CD4-positive, alpha-beta memory T cell (primary cell): ENCODE measurements around the gene ACSL3. TPM values are rescaled to one million over a fixed set of nuclear protein-coding genes. Genes with fewer than 3 reads are reported as not detected.
"Not testable (repeated sequence)": the region's sequence is repeated elsewhere in the genome, so short reads cannot be mapped to it uniquely, and the experiment has no call there.

Experiments used
- CTCF ChIA-PET: fragments of 350-600 bp; sonication (Branson Sonifier 250); formaldehyde crosslinking; loops from one replicate; lab custom pipeline; 2021; ENCODE audit warnings: inconsistent platforms; ENCODE audit not compliant: partially characterized antibody; lab: Charles Lee
- POLR2A ChIA-PET: fragments of 350-600 bp; sonication (Branson Sonifier 250); formaldehyde crosslinking; loops from one replicate; lab custom pipeline; 2021; ENCODE audit not compliant: partially characterized antibody; lab: Charles Lee
- DNase-seq, 5 donors: peaks; one replicate each; pipeline versions ENCODE4 v3.0.0 to v3.0.0-alpha.2; 2020 to 2022; ENCODE audit warnings: mixed read lengths in 1 of 5
- H3K27ac ChIP-seq: one replicate; pipeline ENCODE4 v1.7.0; 2013; ENCODE audit warnings: low read depth, low read length
- H3K27me3 ChIP-seq: 2 replicates; pipeline ENCODE4 v1.7.0; 2013; ENCODE audit warnings: mild to moderate bottlenecking, low read length, moderate library complexity; ENCODE audit not compliant: insufficient read depth
- H3K36me3 ChIP-seq: 2 replicates; pipeline ENCODE4 v1.7.0; 2013; ENCODE audit warnings: mild to moderate bottlenecking, low read length, moderate library complexity; ENCODE audit not compliant: insufficient read depth
- H3K4me1 ChIP-seq: 2 replicates; pipeline ENCODE4 v1.7.0; 2013; ENCODE audit warnings: mild to moderate bottlenecking, low read length, moderate library complexity; ENCODE audit not compliant: insufficient read depth
- H3K4me3 ChIP-seq, 2 donors: one replicate each; pipeline ENCODE4 v1.7.0; 2013; ENCODE audit warnings: low read length in 2 of 2, mild to moderate bottlenecking in 1 of 2
- H3K9me3 ChIP-seq, 2 donors: one replicate each; pipeline ENCODE4 v1.7.0; 2013; ENCODE audit warnings: low read length in 2 of 2, control low read depth in 1 of 2; ENCODE audit not compliant: control insufficient read depth in 1 of 2
- H3K27ac Mint-ChIP-seq, 7 donors: one replicate each; pipeline ENCODE4 v1.8.0; 2020 to 2021; ENCODE audit warnings: mixed read lengths in 7 of 7, mild to moderate bottlenecking in 6 of 7, inconsistent platforms in 3 of 7, moderate library complexity in 3 of 7
- H3K27me3 Mint-ChIP-seq, 2 donors: one replicate each; pipeline ENCODE4 v1.8.0; 2020 to 2021; ENCODE audit warnings: mixed read lengths in 2 of 2
- H3K36me3 Mint-ChIP-seq, 2 donors: one replicate each; pipeline ENCODE4 v1.8.0; 2020 to 2021; ENCODE audit warnings: mixed read lengths in 2 of 2, inconsistent platforms in 1 of 2, mild to moderate bottlenecking in 1 of 2
- H3K4me1 Mint-ChIP-seq, 4 donors: one replicate each; pipeline ENCODE4 v1.8.0; 2020 to 2021; ENCODE audit warnings: mixed read lengths in 4 of 4, mild to moderate bottlenecking in 1 of 4
- H3K4me3 Mint-ChIP-seq, 8 donors: one replicate each; pipeline ENCODE4 v1.8.0; 2020 to 2021; ENCODE audit warnings: mixed read lengths in 8 of 8, mild to moderate bottlenecking in 7 of 8, moderate library complexity in 6 of 8, inconsistent platforms in 3 of 8
- H3K9me3 Mint-ChIP-seq, 8 donors: one replicate each; pipeline ENCODE4 v1.8.0; 2020 to 2021; ENCODE audit warnings: mixed read lengths in 8 of 8, mild to moderate bottlenecking in 5 of 8, inconsistent platforms in 3 of 8, moderate library complexity in 1 of 8
- intact Hi-C: fragments of 100-400 bp; cut with micrococcal nuclease; formaldehyde crosslinking; loops from one replicate; pipeline ENCODE4 v1.15.1; 2023
- polyA plus RNA-seq, 2 donors: library from polyadenylated mRNA; unstranded; fragments of 300-500 nt; fragmentation: Illumina TruSeq; gene quantifications; one replicate each; pipeline ENCODE4 v1.2.3, GENCODE V29; 2021
- total RNA-seq, 2 experiments: library from RNA; stranded (reverse); gene quantifications; one replicate each; pipeline ENCODE4 v1.2.3, GENCODE V29; 2021

ACSL3 gene
- total and polyA plus RNA-seq, 4 experiments from 2014 or later = 24.8 to 30.9 (median 25.8) TPM

- Histone ChIP-seq H3K27ac (no peak overlapping the region), H3K27me3 (no peaks in the 10 kb centered on the region), H3K36me3 (peaks cover 6% of the 10 kb centered on the region), H3K4me1 (no peaks in the 10 kb centered on the region), H3K9me3 (no peaks in the 10 kb centered on the region), H3K4me3 (no peak overlapping the region)
- ChIA-PET CTCF (interaction anchor here (1.0 to 1.8 kb wide), 3 partner anchors 9 to 201 kb away, joined by 3 to 7 read pairs (median 4); no protein-coding TSS in a partner anchor), POLR2A (no interaction called here)
- intact Hi-C loops = no loop called here
- DNase-seq = no peak
- Mint-ChIP-seq H3K27me3 (no peaks in the 10 kb centered on the region), H3K27ac (no peak overlapping the region), H3K36me3 (peaks cover 32 to 42% of the 10 kb centered on the region in 2 donors), H3K4me3 (no peak overlapping the region), H3K9me3 (no peaks in the 10 kb centered on the region), H3K4me1 (peaks cover 11 to 32% (median 13%) of the 10 kb centered on the region in 4 donors)
Measured at GRCh38 chr2:222912117-222912516, 51.3 kb downstream of the ACSL3 start.

DNA sequence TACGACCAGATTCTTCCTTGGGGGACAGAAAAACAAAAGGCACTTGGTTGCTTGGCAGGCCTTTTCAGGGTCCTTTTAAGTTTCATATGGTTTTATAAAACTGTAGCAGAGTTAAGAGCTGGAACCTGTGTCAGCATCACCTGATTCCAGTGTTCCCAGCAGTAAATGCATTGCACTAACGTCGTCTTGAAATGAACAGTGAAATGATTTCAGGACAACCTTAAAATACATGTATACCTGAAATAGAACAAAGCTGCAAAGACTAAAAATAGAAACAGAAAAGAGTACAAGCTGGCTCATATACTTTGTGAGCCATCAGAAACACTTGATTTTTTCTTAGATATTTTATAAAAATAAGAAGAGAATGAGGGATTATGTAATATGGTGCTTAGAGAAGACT, 51.9 kb downstream of the ACSL3 start:
- H3K36me3 ChIP-seq = peaks cover 6% of the 10 kb centered on the region
- ChIA-PET POLR2A (no interaction called here), CTCF (interaction anchor here (1.6 to 1.8 kb wide), 2 partner anchors 9 to 27 kb away, joined by 4 to 7 read pairs; no protein-coding TSS in a partner anchor)
- Mint-ChIP-seq H3K36me3 (peaks cover 30 to 45% of the 10 kb centered on the region in 2 donors), H3K9me3 (no peaks in the 10 kb centered on the region), H3K4me3 (no peak overlapping the region), H3K27me3 (no peaks in the 10 kb centered on the region), H3K27ac (no peak overlapping the region), H3K4me1 (peaks cover 9 to 29% (median 12%) of the 10 kb centered on the region in 4 donors)
- H3K9me3 ChIP-seq = no peaks in the 10 kb centered on the region
- H3K4me3 ChIP-seq = no peak overlapping the region
- no peak overlapping the region for H3K27ac ChIP-seq
- no peak for DNase-seq
- intact Hi-C loops = no loop called here
- H3K27me3 ChIP-seq = no peaks in the 10 kb centered on the region
- no peaks in the 10 kb centered on the region for H3K4me1 ChIP-seq

DNA sequence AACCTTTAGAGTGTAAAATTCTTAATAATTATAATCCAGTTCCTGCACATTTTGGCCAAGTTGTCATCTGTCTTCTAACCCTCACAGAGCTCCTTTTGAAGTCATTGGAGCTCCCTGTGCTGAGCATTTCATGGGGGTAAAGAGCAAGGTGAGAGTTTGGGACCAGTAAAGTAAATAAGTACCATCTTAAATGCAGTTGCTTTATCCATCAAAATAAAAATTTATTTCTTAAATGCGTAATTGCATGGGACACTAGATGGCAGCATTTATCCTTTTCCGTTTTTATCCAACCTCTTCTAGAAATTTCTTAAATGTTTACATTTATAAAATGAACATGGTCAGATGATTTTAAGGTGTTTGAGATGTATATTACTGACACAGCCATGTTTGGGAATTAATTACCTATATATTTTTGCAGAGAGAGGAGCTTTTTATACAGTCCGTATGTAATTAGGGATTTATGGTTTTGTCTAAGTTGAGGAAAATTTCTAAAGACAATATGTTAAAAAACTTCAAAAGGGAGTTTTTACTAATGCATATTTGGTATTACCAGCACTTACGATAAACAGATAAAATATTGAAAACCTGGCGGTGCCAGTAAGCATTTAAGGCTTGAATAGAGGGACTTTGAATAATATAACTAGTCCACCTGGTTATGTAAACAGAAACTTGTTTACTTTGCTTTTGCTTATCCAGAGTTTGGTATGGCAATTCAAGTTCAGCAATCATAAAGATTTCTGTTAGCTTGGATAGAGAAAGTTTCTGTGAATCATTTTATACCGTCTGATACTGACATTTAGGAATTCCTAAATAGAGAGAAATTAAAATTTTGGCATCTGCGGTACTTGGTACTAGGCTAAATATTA, 54.5 kb downstream of the ACSL3 start:
- H3K9me3 ChIP-seq = no peaks in the 10 kb centered on the region
- no peaks in the 10 kb centered on the region for H3K27me3 Mint-ChIP-seq
- no peaks in the 10 kb centered on the region for H3K4me1 ChIP-seq
- H3K27ac ChIP-seq = no peak overlapping the region
- no peaks in the 10 kb centered on the region for H3K9me3 Mint-ChIP-seq
- no peak overlapping the region for H3K4me3 Mint-ChIP-seq
- ChIA-PET POLR2A (no interaction called here), CTCF (interaction anchor here (1.1 to 1.3 kb wide), 2 partner anchors 8 to 10 kb away, joined by 3 to 4 read pairs; no protein-coding TSS in a partner anchor)
- DNase-seq = no peak
- peaks cover 6 to 19% (median 8%) of the 10 kb centered on the region in 4 donors for H3K4me1 Mint-ChIP-seq
- no peak overlapping the region for H3K4me3 ChIP-seq
- H3K27me3 ChIP-seq = no peaks in the 10 kb centered on the region
- intact Hi-C loops = no loop called here
- peaks cover 6% of the 10 kb centered on the region for H3K36me3 ChIP-seq
- H3K36me3 Mint-ChIP-seq = peaks cover 21 to 39% of the 10 kb centered on the region in 2 donors
- no peak overlapping the region for H3K27ac Mint-ChIP-seq

GRCh38 chr2:222916229-222917197, 55.7 kb downstream of the ACSL3 start:
- intact Hi-C loops = no loop called here
- H3K4me3 ChIP-seq = no peak overlapping the region
- Mint-ChIP-seq H3K36me3 (peaks cover 20 to 42% of the 10 kb centered on the region in 2 donors), H3K4me1 (peaks cover 4 to 14% (median 6%) of the 10 kb centered on the region in 4 donors), H3K27ac (no peak overlapping the region), H3K27me3 (no peaks in the 10 kb centered on the region), H3K4me3 (no peak overlapping the region), H3K9me3 (no peaks in the 10 kb centered on the region)
- no peak overlapping the region for H3K27ac ChIP-seq
- ChIA-PET CTCF (interaction anchor here (1.1 to 1.3 kb wide), 2 partner anchors 9 kb away, joined by 3 to 4 read pairs; no protein-coding TSS in a partner anchor), POLR2A (no interaction called here)
- no peaks in the 10 kb centered on the region for H3K27me3 ChIP-seq
- H3K36me3 ChIP-seq = peaks cover 16% of the 10 kb centered on the region
- H3K9me3 ChIP-seq = no peaks in the 10 kb centered on the region
- DNase-seq = no peak
- no peaks in the 10 kb centered on the region for H3K4me1 ChIP-seq

GRCh38 chr2:222917212-222917611, 56.4 kb downstream of the ACSL3 start:
- H3K4me3 Mint-ChIP-seq, H3K4me3 ChIP-seq, intact Hi-C loops, H3K9me3 ChIP-seq, DNase-seq, H3K27ac ChIP-seq, H3K27ac Mint-ChIP-seq, H3K9me3 Mint-ChIP-seq, H3K27me3 Mint-ChIP-seq, H3K4me1 Mint-ChIP-seq, POLR2A ChIA-PET, H3K27me3 ChIP-seq, CTCF ChIA-PET, H3K4me1 ChIP-seq: not testable (repeated sequence)
- H3K36me3 Mint-ChIP-seq = peaks cover 21 to 40% of the 10 kb centered on the region in 2 donors
- H3K36me3 ChIP-seq = peaks cover 19% of the 10 kb centered on the region

- Histone ChIP-seq H3K9me3 (no peaks in the 10 kb centered on the region), H3K36me3 (peaks cover 29% of the 10 kb centered on the region), H3K4me1 (no peaks in the 10 kb centered on the region), H3K27ac (no peak overlapping the region), H3K4me3 (no peak overlapping the region), H3K27me3 (no peaks in the 10 kb centered on the region)
- ChIA-PET POLR2A (no interaction called here), CTCF (interaction anchor here (1.2 kb wide), 1 partner anchor 17 kb away, joined by 3 read pairs; no protein-coding TSS in a partner anchor)
- H3K36me3 Mint-ChIP-seq = peaks cover 38 to 56% of the 10 kb centered on the region in 2 donors
- no peak for DNase-seq
- no peak overlapping the region for H3K4me3 Mint-ChIP-seq
- intact Hi-C loops = no loop called here
- H3K27me3 Mint-ChIP-seq = no peaks in the 10 kb centered on the region
- H3K4me1 Mint-ChIP-seq = no peaks in the 10 kb centered on the region
- H3K27ac Mint-ChIP-seq = no peak overlapping the region
- no peaks in the 10 kb centered on the region for H3K9me3 Mint-ChIP-seq
Measured at GRCh38 chr2:222919841-222920526, 59.1 kb downstream of the ACSL3 start.
